IMR-90 (cell line): ENCODE measurements around the gene RNF6. TPM values are rescaled to one million over a fixed set of nuclear protein-coding genes. Genes with fewer than 3 reads are reported as not detected.

ENCODE experiments used
- ATAC-seq: fragments of 200-7000 bp; cut with Tn5 transposase; 2 replicates; pipeline ENCODE4 v1.9.1; 2020; ENCODE audit warnings: low read depth, mild to moderate bottlenecking, moderate library complexity
- BruUV-seq: library from RNA; stranded (reverse); fragments of 400-500 nt; replicated peaks from 2 replicates; lab custom pipeline; 2021; lab: Mats Ljungman, UMichigan
- CTCF ChIA-PET: fragments of 300-600 bp; formaldehyde crosslinking; extraction: SDS; loops from one replicate; lab custom pipeline; 2021; ENCODE audit warnings: antibody characterized with exemption; lab: Yijun Ruan, JAX
- POLR2A ChIA-PET: fragments of 300-600 bp; sonication (Branson Sonifier 250); formaldehyde crosslinking; loops from one replicate; lab custom pipeline; 2022; ENCODE audit warnings: antibody characterized with exemption; ENCODE audit not compliant: unreplicated experiment; lab: Charles Lee
- DNase-seq: peaks from one replicate; pipeline ENCODE4 v3.0.0; 2013
- H2AFZ ChIP-seq: replicated peaks from 2 replicates; pipeline ENCODE3; 2013; ENCODE audit warnings: low read length, mild to moderate bottlenecking; ENCODE audit not compliant: poor library complexity
- H2AK5ac ChIP-seq: 2 replicates; pipeline ENCODE4 v1.6.1; 2013; ENCODE audit warnings: low read depth, low read length, inconsistent platforms
- H2AK9ac ChIP-seq: replicated peaks from 2 replicates; pipeline ENCODE3; 2013; ENCODE audit warnings: mild to moderate bottlenecking, low read depth, low read length, moderate library complexity; ENCODE audit not compliant: poor library complexity
- H2BK120ac ChIP-seq: 2 replicates; pipeline ENCODE4 v1.6.1; 2013; ENCODE audit warnings: low read depth, low read length, inconsistent platforms
- H2BK15ac ChIP-seq: 3 replicates; pipeline ENCODE4 v1.6.1; 2013; ENCODE audit warnings: low read depth, low read length, inconsistent platforms
- H2BK20ac ChIP-seq: 2 replicates; pipeline ENCODE4 v1.6.1; 2013; ENCODE audit warnings: low read depth, mild to moderate bottlenecking, inconsistent platforms, low read length, moderate library complexity
- H2BK5ac ChIP-seq: 2 replicates; pipeline ENCODE4 v1.6.1; 2013; ENCODE audit warnings: mild to moderate bottlenecking, low read depth, low read length, inconsistent platforms; ENCODE audit not compliant: poor library complexity, severe bottlenecking
- H3K14ac ChIP-seq: replicated peaks from 2 replicates; pipeline ENCODE4 v1.6.1; 2013; ENCODE audit warnings: low read depth, low read length, inconsistent platforms
- H3K18ac ChIP-seq: 2 replicates; pipeline ENCODE4 v1.6.1; 2013; ENCODE audit warnings: low read depth, low read length, control low read depth
- H3K23ac ChIP-seq: 2 replicates; pipeline ENCODE4 v1.6.1; 2013; ENCODE audit warnings: low read depth, low read length, inconsistent platforms
- H3K27ac ChIP-seq: 2 replicates; pipeline ENCODE4 v1.5.1; 2013; ENCODE audit warnings: mild to moderate bottlenecking, control low read depth, low read length; ENCODE audit not compliant: insufficient read depth
- H3K27me3 ChIP-seq: 2 replicates; pipeline ENCODE4 v1.6.1; 2013; ENCODE audit warnings: low read length; ENCODE audit not compliant: control insufficient read depth, insufficient read depth
- H3K36me3 ChIP-seq: 2 replicates; pipeline ENCODE4 v1.6.1; 2013; ENCODE audit warnings: low read length, mixed read lengths; ENCODE audit not compliant: control insufficient read depth, insufficient read depth
- H3K4ac ChIP-seq: 2 replicates; pipeline ENCODE4 v1.6.1; 2013; ENCODE audit warnings: low read depth, low read length, inconsistent platforms
- H3K4me1 ChIP-seq: 2 replicates; pipeline ENCODE4 v1.6.1; 2013; ENCODE audit warnings: low read length, mixed read lengths; ENCODE audit not compliant: control insufficient read depth, insufficient read depth
- H3K4me2 ChIP-seq: 2 replicates; pipeline ENCODE4 v1.6.1; 2013; ENCODE audit warnings: low read depth, mild to moderate bottlenecking, control low read depth, low read length, moderate library complexity
- H3K4me3 ChIP-seq: 2 replicates; pipeline ENCODE4 v1.5.1; 2013; ENCODE audit warnings: low read depth, mild to moderate bottlenecking, control low read depth, low read length, moderate library complexity; ENCODE audit not compliant: insufficient read depth
- H3K56ac ChIP-seq: 2 replicates; pipeline ENCODE4 v1.6.1; 2013; ENCODE audit warnings: low read length, inconsistent platforms; ENCODE audit not compliant: insufficient read depth; ENCODE audit errors: extremely low read depth
- H3K79me1 ChIP-seq, 2 experiments: 2 replicates each; pipeline ENCODE4 v1.6.1; 2013; ENCODE audit warnings: low read length in 2 of 2, inconsistent platforms in 1 of 2, low read depth in 1 of 2
- H3K9ac ChIP-seq: 2 replicates; pipeline ENCODE4 v1.6.1; 2013; ENCODE audit warnings: low read depth, low read length, control low read depth
- H3K9me1 ChIP-seq: 2 replicates; pipeline ENCODE4 v1.6.1; 2013; ENCODE audit warnings: low read length, inconsistent platforms; ENCODE audit not compliant: insufficient read depth
- H3K9me3 ChIP-seq: 2 replicates; pipeline ENCODE4 v1.6.1; 2013; ENCODE audit warnings: low read length; ENCODE audit not compliant: control insufficient read depth, insufficient read depth
- H4K20me1 ChIP-seq: 2 replicates; pipeline ENCODE4 v1.6.1; 2013; ENCODE audit warnings: low read length, inconsistent platforms; ENCODE audit not compliant: insufficient read depth
- H4K5ac ChIP-seq: 2 replicates; pipeline ENCODE4 v1.6.1; 2013; ENCODE audit warnings: mild to moderate bottlenecking, low read depth, low read length, control low read depth
- H4K8ac ChIP-seq, 2 experiments: 2 replicates each; pipeline ENCODE4 v1.6.1; 2013; ENCODE audit warnings: low read depth in 2 of 2, low read length in 2 of 2, control low read depth in 1 of 2, inconsistent platforms in 1 of 2
- H4K91ac ChIP-seq: 2 replicates; pipeline ENCODE4 v1.6.1; 2013; ENCODE audit warnings: low read depth, low read length, inconsistent platforms; ENCODE audit not compliant: insufficient read depth
- MAFK ChIP-seq: IDR thresholded peaks from 2 replicates; pipeline ENCODE4 v1.6.1; 2012; ENCODE audit warnings: low read depth, low read length, improper control_type of control experiment
- NFE2L2 ChIP-seq: fragments of 150-350 bp; IDR thresholded peaks from 2 replicates; pipeline ENCODE4 v1.6.1; 2016; ENCODE audit warnings: low read depth, mild to moderate bottlenecking, low read length
- WGBS, 2 experiments: methylation state at CpG; one replicate each; pipeline versions ENCODE4 v1.1.5 to v1.1.7; 2013; ENCODE audit warnings: missing lambda C conversion rate in 2 of 2; ENCODE audit not compliant: insufficient read length in 1 of 2; ENCODE audit errors: extremely low coverage in 2 of 2; 5-methylcytosine and 5-hydroxymethylcytosine counted together
- dilution Hi-C: fragments of 300-500 bp; cut with HindIII; formaldehyde crosslinking; loops from one replicate; pipeline ENCODE4 v1.14.3; 2018; ENCODE audit warnings: low sequenced_read_pairs; ENCODE audit not compliant: unreplicated experiment
- in situ Hi-C: fragments of 300-500 bp; cut with MboI; formaldehyde crosslinking; loops from 3 replicates; pipeline ENCODE4 v1.14.3; 2019; ENCODE audit warnings: low sequenced_read_pairs, inconsistent platforms, mixed read lengths
- intact Hi-C: fragments of 100-400 bp; cut with micrococcal nuclease; formaldehyde crosslinking; loops from 2 replicates; pipeline ENCODE4 v1.10.0; 2022
- polyA plus RNA-seq, 3 experiments: library from polyadenylated mRNA; depleted of rRNA; stranded (reverse); fragments of >200 nt; gene quantifications; 2 replicates each; pipeline ENCODE4 v1.2.3, GENCODE V29; 2012; ENCODE audit warnings: low replicate concordance in 1 of 3
- total RNA-seq: library from RNA; depleted of rRNA; stranded (reverse); fragments of >200 nt; gene quantifications from 2 replicates; pipeline ENCODE4 v1.2.3, GENCODE V29; 2012

Gene RNF6
- total and polyA plus RNA-seq, 2 of the 4 experiments (the other 2 are of a cell fraction), result 22.9 to 33.3 TPM

- H3K4me3 ChIP-seq, result no peak overlapping the region
- H2BK5ac ChIP-seq, result no peak overlapping the region
- WGBS, 2 experiments, result no CpG with 5 or more reads among the region's 1 CpG
- no peak overlapping the region for H4K5ac ChIP-seq
- peaks cover 11 to 19% of the 10 kb centered on the region in 2 experiments for H3K79me1 ChIP-seq
- TF ChIP-seq MAFK (peak; percentile 82), NFE2L2 (no peak)
- no peak overlapping the region for H3K4ac ChIP-seq
- no peak for DNase-seq
- H2AK9ac ChIP-seq, result no peak overlapping the region
- ChIA-PET POLR2A (no interaction called here), CTCF (no interaction called here)
- H3K14ac ChIP-seq, result no peak overlapping the region
- H3K9ac ChIP-seq, result no peak overlapping the region
- no peak overlapping the region for H4K8ac ChIP-seq
- no peak overlapping the region for H3K56ac ChIP-seq
- no peak overlapping the region for H2BK20ac ChIP-seq
- no peaks in the 10 kb centered on the region for H4K20me1 ChIP-seq
- no peak overlapping the region for H3K27ac ChIP-seq
- no peak overlapping the region for H2BK120ac ChIP-seq
- in situ Hi-C loops (no loop called here), intact Hi-C loops (no loop called here), dilution Hi-C loops (no loop called here)
- no peaks in the 10 kb centered on the region for H3K9me3 ChIP-seq
- peaks cover 8% of the 10 kb centered on the region; the same call in 1 of the 2 replicates for H3K9me1 ChIP-seq
- no peak for ATAC-seq
- H3K23ac ChIP-seq, result no peak overlapping the region
- no peak overlapping the region for H2AFZ ChIP-seq
- H2BK15ac ChIP-seq, result no peak overlapping the region
- H3K36me3 ChIP-seq, result peaks cover 31% of the 10 kb centered on the region
- no peak overlapping the region for H3K4me2 ChIP-seq
- no peaks in the 10 kb centered on the region for H3K4me1 ChIP-seq
- H4K91ac ChIP-seq, result no peak overlapping the region
- H2AK5ac ChIP-seq, result no peak overlapping the region
- no peak overlapping the region for H3K18ac ChIP-seq
- BruUV-seq, result no TSS peak
- no peaks in the 10 kb centered on the region for H3K27me3 ChIP-seq
Measured at GRCh38 chr13:26213345-26213744, 8.8 kb downstream of the RNF6 start.
